HUDEP-2 (cell line): Measurements from ENCODE around the gene ZNF653.

Source experiments
- DNase-seq, 76 experiments: peaks; one replicate each; lab custom pipeline; 2025; ENCODE audit not compliant: unreplicated experiment in 76 of 76; lab: John Stamatoyannopoulos, UW

ZNF653 gene

GRCh38 chr19:11519138-11519537 is 13.5 kb upstream of the ZNF653 start:
- no peak for DNase-seq

GRCh38 chr19:11513946-11514345 is 8.3 kb upstream of the ZNF653 start:
- DNase-seq = no peak

- no peak for DNase-seq
Measured at GRCh38 chr19:11510444-11510843, 4.8 kb upstream of the ZNF653 start.

GRCh38 chr19:11507370-11508078 is 1.9 kb upstream of the ZNF653 start:
- no peak for DNase-seq

GRCh38 chr19:11506967-11507366 is 1.3 kb upstream of the ZNF653 start:
- DNase-seq = no peak

GRCh38 chr19:11506101-11506555 is 489 bp upstream of the ZNF653 start:
- peak in 5 of 76 experiments; percentile 37 to 64 (median 45) for DNase-seq

- DNase-seq = peak; percentile 74 to 100 (median 98)
Measured at GRCh38 chr19:11505032-11505503, 571 bp downstream of the ZNF653 start.

- DNase-seq = no peak
Measured at GRCh38 chr19:11504502-11505031, 1.1 kb downstream of the ZNF653 start.

GRCh38 chr19:11499890-11500420 is 5.7 kb downstream of the ZNF653 start:
- DNase-seq = peak in 59 of 76 experiments; percentile 7 to 85 (median 45)

- peak in 7 of 76 experiments; percentile 14 to 32 (median 21) for DNase-seq
Measured at GRCh38 chr19:11499220-11499726, 6.4 kb downstream of the ZNF653 start.

- DNase-seq = peak in 74 of 76 experiments; percentile 36 to 98 (median 80)
Measured at GRCh38 chr19:11496391-11497163, 9.1 kb downstream of the ZNF653 start.

- DNase-seq = no peak
Measured at GRCh38 chr19:11495885-11496284, 9.8 kb downstream of the ZNF653 start.

- DNase-seq = peak in 36 of 76 experiments; percentile 5 to 68 (median 38)
Measured at GRCh38 chr19:11495481-11495880, 10.2 kb downstream of the ZNF653 start.

GRCh38 chr19:11494634-11495285 is 10.9 kb downstream of the ZNF653 start:
- no peak for DNase-seq

- DNase-seq = no peak
Measured at GRCh38 chr19:11489378-11489777, 16.3 kb downstream of the ZNF653 start.

GRCh38 chr19:11486661-11487503 is 18.8 kb downstream of the ZNF653 start:
- DNase-seq = no peak

GRCh38 chr19:11485245-11485837 is 20.3 kb downstream of the ZNF653 start:
- no peak for DNase-seq

- DNase-seq = no peak
Measured at GRCh38 chr19:11483366-11484111, 22.1 kb downstream of the ZNF653 start.
